Measurements from ENCODE around the gene ZFAND4.

- no peak for TF ChIP-seq CTCF (optimal IDR thresholded peaks at IDR 0.05 in 1 of 3, IDR thresholded peaks at IDR 0.05 in 1 of 3, conservative IDR thresholded peaks at IDR 0.05 in 1 of 3; ENCODE audit: extremely low read depth in 1 of 3, insufficient read depth in 2 of 3, low read length in 3 of 3)
- TF ChIP-seq EZH2 (IDR thresholded peaks at IDR 0.05; ENCODE audit: low read length): no peak
These were observed 47.8 kb downstream of the ZFAND4 start for GRCh38 chr10:45624724-45625123.
